GM18909 (cell line): ENCODE data around the gene ADGRD1.

ENCODE experiments used
- ATAC-seq: cut with Tn5 transposase; IDR thresholded peaks from one replicate; pipeline ENCODE4 v1.9.1; 2021; ENCODE audit warnings: mild to moderate bottlenecking; ENCODE audit not compliant: unreplicated experiment, poor library complexity

Gene ADGRD1

GRCh38 chr12:131049549-131050339 lies 96.0 kb downstream of the ADGRD1 start:
- no peak for ATAC-seq

- ATAC-seq: no peak
These were observed 96.9 kb downstream of the ADGRD1 start for GRCh38 chr12:131050463-131051154.

- ATAC-seq: no peak
These were observed 97.4 kb downstream of the ADGRD1 start for GRCh38 chr12:131051155-131051473.

- ATAC-seq: no peak
These were observed 98.5 kb downstream of the ADGRD1 start for GRCh38 chr12:131052063-131052781.

GRCh38 chr12:131052929-131053328 lies 99.2 kb downstream of the ADGRD1 start:
- no peak for ATAC-seq

GRCh38 chr12:131053567-131053966 lies 99.9 kb downstream of the ADGRD1 start:
- ATAC-seq: no peak

- ATAC-seq: no peak
These were observed 100.8 kb downstream of the ADGRD1 start for GRCh38 chr12:131054345-131055092.

- no peak for ATAC-seq
These were observed 101.4 kb downstream of the ADGRD1 start for GRCh38 chr12:131055093-131055465.

- ATAC-seq: no peak
These were observed 102.0 kb downstream of the ADGRD1 start for GRCh38 chr12:131055596-131056233.

- no peak for ATAC-seq
These were observed 102.9 kb downstream of the ADGRD1 start for GRCh38 chr12:131056626-131057025.

GRCh38 chr12:131057211-131057721 lies 103.6 kb downstream of the ADGRD1 start:
- no peak for ATAC-seq

- ATAC-seq: no peak
These were observed 104.2 kb downstream of the ADGRD1 start for GRCh38 chr12:131057722-131058515.

GRCh38 chr12:131058700-131059099 lies 105.0 kb downstream of the ADGRD1 start:
- no peak for ATAC-seq

GRCh38 chr12:131060011-131060703 lies 106.5 kb downstream of the ADGRD1 start:
- no peak for ATAC-seq

- ATAC-seq: no peak
These were observed 107.5 kb downstream of the ADGRD1 start for GRCh38 chr12:131061041-131061806.

- no peak for ATAC-seq
These were observed 109.7 kb downstream of the ADGRD1 start for GRCh38 chr12:131063413-131063812.

- no peak for ATAC-seq
These were observed 110.3 kb downstream of the ADGRD1 start for GRCh38 chr12:131063960-131064359.

- no peak for ATAC-seq
These were observed 111.6 kb downstream of the ADGRD1 start for GRCh38 chr12:131065279-131065678.
